GM18868 (cell line): ENCODE measurements around the gene ATXN7L3.
"Not testable (repeated sequence)": the region's sequence is repeated elsewhere in the genome, so short reads cannot be mapped to it uniquely, and the experiment has no call there.

Source experiments
- ATAC-seq: cut with Tn5 transposase; IDR thresholded peaks from one replicate; pipeline ENCODE4 v1.9.1; 2021; ENCODE audit warnings: mild to moderate bottlenecking, moderate library complexity; ENCODE audit not compliant: unreplicated experiment

Gene ATXN7L3

DNA sequence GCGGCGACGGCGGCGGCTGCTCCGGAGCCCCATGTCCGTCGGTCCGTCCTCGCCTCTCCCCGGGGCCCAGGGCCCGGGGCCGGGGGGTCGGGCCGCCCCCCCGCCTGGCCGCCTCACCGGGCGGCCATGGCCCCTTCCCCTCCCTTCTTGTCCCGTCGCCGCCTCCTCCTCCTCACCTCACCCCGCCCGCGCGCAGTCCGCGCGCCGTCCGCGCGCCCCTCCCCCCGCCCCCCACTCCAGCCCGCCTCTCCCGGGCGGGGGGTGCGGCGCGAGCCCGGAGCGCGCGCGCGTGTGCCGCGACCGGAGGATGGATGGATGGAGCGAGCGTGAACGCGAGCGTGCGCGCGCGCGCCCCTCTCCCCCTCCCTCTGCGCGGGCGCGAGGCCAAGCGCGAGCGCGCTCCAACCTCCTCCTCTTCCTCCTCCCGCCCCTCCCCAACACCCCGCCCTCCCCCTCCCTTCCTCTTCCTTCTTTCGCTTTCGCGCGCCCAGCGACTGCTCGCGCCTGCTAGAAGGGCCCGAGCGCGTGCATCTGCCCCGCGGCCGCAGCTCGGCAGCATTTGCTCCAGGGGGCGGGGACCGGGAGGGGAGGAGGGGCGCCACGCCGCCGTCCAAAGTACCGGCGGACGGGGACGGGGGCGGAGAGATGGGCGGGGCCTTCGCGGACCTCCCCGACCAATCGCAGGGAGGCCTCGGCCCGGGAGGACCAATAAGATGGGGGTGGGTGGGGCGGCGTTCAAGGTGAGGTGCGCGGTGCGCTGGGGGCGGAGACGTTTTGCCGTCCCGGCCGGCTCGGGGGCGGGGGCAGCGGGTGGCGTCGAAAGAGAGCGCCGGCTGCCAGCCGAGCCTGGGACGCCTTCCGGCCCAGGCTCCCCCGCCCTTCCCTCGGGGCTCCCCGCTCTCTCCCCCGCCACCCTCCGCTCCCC lies at the start of gene ATXN7L3:
Gene ATXN7L3 (minus strand): TSS at position 332 of the 925 bp plus-strand sequence. CDS start 1,814 bp downstream, outside the sequence.
- ATAC-seq: peak; percentile 69

DNA sequence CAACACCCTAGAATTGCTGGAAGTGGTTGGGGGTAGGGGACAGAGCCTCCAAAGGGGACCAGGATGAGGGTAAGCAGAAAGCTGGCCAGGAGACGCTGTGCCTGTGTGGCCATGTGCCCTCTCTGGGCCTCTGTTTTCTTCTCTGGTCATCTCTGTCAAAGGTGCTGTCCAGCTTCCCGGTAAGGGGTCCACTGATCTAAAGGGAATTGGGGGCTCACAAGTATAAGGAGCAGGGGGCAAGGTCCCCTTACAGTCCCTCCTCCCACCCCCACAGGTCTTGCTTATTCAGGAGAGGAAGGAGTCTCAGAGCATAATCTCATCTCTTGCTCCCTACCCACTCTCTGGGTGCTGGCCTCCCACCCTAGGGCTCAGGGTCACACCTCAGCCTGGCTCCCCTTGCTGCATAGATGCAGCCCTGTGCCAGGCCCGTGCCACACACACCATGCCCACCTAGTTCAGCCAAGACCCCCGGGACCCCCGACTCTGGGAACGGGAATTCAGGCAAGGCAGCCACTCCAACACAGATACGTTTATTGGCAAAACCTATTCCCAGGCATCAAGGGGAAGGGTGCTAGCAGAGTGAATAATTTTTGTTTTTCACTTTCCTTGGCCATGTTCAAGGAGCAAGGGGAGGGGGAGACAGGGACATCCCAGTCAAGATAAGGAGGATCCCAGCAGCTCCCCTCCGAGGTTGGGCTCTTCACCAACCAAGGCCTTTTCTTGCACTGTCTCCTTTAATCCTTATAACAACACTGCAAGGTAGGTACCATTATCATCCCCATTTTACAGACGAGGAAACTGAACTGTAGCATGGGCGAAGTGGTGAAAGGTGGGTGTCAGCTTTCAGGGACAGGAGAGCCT lies 48.4 kb upstream of the ATXN7L3 start:
- ATAC-seq: no peak

DNA sequence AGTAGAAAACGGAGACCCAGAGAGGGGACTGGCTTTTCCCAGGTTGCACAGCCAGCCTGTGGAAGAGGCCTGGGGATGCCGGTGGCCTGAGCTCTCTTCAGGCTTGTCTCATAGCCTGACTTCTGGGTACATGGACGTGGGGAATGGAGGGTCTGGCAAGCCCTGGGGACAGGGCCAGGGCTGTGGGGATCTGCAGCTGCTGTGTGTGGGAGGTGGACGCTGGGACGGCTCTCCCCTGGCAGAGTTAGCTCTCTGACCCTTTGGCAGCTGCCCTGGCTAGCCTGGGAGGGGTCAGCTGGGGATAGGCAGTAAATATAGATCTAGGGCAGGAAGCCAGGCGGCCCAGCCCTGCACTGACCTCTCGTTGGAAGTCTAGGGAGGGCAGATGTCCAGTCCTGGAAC lies 47.8 kb upstream of the ATXN7L3 start:
- ATAC-seq: no peak

- ATAC-seq: no peak
These were observed 41.5 kb upstream of the ATXN7L3 start for GRCh38 chr17:44241106-44241624.

- ATAC-seq: not testable (repeated sequence)
These were observed 38.2 kb upstream of the ATXN7L3 start for GRCh38 chr17:44237886-44238285.

- no peak for ATAC-seq
These were observed 36.8 kb upstream of the ATXN7L3 start for GRCh38 chr17:44236444-44236991.

DNA sequence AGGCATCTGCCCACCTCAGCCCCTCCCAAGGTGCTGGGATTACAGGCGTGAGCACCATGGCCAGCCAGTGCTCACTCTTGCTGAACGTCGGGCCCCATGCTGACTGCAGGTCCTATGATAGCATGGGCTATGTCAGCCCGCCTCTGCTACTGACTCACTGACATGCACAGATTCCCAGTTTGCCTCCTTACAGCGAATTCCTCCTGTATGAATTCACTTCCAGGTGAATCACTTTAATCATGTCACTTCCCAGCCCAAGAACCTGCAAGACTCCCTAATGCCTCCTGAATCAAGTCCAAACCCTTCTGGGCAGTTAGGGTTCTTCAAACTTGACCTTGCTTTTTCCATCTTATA lies 35.9 kb upstream of the ATXN7L3 start:
- ATAC-seq: no peak

- no peak for ATAC-seq
These were observed 33.9 kb upstream of the ATXN7L3 start for GRCh38 chr17:44233582-44233981.

GRCh38 chr17:44232061-44232460 lies 32.4 kb upstream of the ATXN7L3 start:
- ATAC-seq: no peak

- no peak for ATAC-seq
These were observed 30.5 kb upstream of the ATXN7L3 start for GRCh38 chr17:44230140-44230539.

GRCh38 chr17:44229090-44229489 lies 29.4 kb upstream of the ATXN7L3 start:
- no peak for ATAC-seq

DNA sequence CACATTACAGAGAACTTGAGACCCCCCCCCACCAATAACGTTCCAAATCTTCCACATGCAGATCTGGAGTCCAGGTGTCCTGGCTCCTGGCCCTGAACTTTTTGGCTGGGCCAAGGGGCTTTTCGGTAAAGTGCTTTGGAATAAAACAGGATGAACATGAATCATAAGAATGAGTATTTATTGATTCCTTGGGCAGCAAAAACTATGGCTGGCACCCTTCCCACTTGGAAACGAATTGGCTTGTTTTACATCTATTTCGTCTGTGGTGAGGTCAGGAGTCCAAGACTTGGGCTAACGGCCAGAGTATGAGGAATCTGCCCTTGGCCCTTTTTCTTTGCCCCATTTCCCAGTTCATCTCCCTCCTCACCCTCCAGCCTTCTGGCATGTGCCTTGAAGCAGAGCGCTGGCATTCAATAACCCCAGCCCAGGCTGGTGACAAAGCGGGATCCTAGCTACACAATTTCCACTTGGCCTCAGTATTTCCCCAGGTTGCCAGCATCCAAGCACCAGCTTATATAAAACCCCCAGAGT lies 23.9 kb upstream of the ATXN7L3 start:
- no peak for ATAC-seq

- no peak for ATAC-seq
These were observed 22.6 kb upstream of the ATXN7L3 start for GRCh38 chr17:44222112-44222869.

DNA sequence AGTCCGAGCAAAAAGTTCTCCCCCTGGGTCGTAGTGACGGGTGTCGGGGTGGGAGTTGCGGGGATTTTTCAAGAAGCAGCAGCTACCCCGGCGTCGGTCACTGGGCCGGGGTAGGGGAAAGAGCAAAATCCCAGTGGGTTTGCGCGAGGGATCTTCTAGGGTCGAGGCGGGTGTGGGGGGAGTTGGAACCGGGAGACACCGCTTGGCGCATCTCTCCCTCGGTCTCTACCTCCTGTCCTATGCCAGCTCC lies 22.1 kb upstream of the ATXN7L3 start:
- ATAC-seq: no peak

DNA sequence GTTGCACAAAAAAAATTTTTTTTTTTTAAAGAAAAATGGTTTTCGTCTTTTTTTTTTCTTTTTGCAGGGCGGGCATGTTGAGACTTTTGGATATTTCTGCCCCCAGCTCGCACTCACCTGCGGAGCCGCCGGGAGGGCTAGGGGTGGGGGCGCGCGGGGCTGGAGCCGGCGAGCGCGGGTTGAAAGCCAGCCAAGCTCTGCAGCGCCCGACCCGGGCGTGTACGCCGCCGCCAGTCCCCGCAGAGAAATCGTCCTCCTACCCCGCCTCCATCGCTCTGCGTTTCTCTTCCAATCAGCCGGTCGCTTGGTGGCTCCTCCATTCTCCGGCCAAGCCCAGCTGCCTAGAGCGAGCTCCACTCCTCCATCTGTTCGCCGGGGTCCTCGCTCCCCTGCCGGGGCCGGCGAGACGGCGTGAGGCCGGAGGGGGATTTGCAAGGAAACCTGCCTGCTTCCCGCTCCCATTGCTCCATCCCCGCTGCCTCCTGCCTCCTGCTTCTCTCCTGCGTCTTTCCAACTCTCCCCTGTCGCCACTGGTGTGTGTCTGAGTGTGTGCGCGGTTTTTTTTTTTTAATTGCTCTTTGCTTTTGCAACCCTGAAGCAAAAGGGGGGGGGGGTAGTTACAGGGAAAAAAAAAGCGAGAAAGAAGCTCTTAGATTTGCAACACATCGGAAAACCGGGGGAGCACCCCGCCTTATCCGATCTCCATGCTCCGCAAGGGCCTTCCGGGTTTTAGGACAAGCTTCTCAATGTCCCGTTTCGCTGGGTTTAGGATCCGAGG lies 21.6 kb upstream of the ATXN7L3 start:
- no peak for ATAC-seq

- no peak for ATAC-seq
These were observed 20.8 kb upstream of the ATXN7L3 start for GRCh38 chr17:44220213-44221083.

DNA sequence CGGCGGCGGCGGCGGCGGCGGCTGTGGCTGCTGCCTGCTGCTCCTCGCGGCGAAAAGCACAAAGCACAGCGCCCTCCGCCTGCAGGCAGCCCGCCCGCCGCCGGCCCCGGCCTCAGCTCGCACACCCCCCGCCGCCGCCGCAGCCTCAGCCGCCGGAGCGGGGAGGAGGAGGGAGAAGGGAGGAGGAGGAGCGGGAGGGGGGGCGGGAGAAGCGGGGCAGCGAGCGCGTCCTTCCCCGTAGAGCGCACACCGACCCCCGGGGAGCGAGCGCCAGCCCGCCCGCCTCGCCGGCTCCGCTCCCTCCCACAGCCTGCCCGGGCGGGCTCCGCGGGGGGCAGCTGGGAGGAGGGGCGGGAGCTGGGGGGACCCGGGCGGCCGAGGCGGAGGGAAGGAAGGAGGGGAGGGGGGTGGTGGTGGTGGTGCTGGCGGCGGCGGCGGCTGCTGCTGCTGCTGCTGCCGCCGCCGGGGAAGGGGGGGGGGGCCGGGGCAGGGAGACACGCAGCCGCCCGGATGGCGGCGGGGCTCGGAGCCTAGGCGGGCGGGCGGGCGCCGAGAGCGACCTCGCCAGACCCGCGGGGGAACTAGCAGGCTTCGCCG lies 20.0 kb upstream of the ATXN7L3 start, which contains the start of gene UBTF:
Gene UBTF (minus strand): TSS at position 60 of the 597 bp plus-strand sequence. CDS start 1,446 bp downstream, outside the sequence.
- ATAC-seq: peak; percentile 13

GRCh38 chr17:44219108-44219615 lies 19.5 kb upstream of the ATXN7L3 start:
- peak; percentile 38 for ATAC-seq
